Erythroblast (primary cell): ENCODE measurements around the gene TMOD3.

Experiments
- GATA1 ChIP-seq: IDR thresholded peaks from 2 replicates; pipeline ENCODE4 v1.6.1; 2011; ENCODE audit warnings: low read depth, mild to moderate bottlenecking, control low read depth, low read length, moderate library complexity
- POLR2A ChIP-seq: IDR thresholded peaks from 2 replicates; pipeline ENCODE4 v1.6.1; 2011; ENCODE audit warnings: mild to moderate bottlenecking, low read length

- TF ChIP-seq POLR2A (no peak), GATA1 (no peak)
These were observed 55.2 kb downstream of the TMOD3 start for GRCh38 chr15:51884517-51885236.
